ENCODE data around the gene EGFLAM. TPM values are rescaled to one million over a fixed set of nuclear protein-coding genes. Genes with fewer than 3 reads are reported as not detected.

The EGFLAM gene
- polyA plus RNA-seq, 1 experiment = 16.4 TPM

DNA sequence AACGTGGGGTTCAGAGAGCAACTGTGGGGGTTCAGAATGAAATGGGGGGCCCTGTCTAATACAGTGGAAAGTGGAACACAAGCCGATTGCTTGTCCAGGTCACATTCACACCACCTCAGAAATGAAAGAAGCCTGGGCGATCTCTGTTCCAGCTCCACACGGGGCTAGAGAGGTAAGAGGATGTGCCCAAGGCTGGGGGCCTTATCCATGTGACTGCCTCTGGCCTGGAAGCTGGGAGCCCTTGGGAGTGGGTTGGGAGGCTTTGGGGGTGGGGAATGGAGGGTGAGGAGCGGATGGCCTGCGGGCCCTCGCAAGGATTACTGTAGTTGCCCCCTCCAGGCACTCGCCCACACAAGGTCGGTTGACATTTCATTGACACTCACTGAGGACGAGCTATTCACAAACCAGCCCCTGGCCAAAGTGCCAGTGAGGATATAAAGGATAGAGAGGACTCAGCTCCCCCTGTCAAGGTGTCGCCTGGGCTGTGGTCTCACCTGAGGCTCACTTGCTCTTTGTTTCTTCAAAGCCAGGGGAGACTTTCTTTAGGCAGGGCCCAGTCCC, 211.4 kb downstream of the EGFLAM start:
- ChIA-PET CTCF (interaction anchor here (0.6 to 3.6 kb wide), 2 partner anchors 28 to 604 kb away, joined by 3 to 30 read pairs; no protein-coding TSS in a partner anchor), POLR2A (no interaction called here)
- DNase-seq (ENCODE audit: low read depth, low spot score) = no peak
- TF ChIP-seq, protein P1, sequence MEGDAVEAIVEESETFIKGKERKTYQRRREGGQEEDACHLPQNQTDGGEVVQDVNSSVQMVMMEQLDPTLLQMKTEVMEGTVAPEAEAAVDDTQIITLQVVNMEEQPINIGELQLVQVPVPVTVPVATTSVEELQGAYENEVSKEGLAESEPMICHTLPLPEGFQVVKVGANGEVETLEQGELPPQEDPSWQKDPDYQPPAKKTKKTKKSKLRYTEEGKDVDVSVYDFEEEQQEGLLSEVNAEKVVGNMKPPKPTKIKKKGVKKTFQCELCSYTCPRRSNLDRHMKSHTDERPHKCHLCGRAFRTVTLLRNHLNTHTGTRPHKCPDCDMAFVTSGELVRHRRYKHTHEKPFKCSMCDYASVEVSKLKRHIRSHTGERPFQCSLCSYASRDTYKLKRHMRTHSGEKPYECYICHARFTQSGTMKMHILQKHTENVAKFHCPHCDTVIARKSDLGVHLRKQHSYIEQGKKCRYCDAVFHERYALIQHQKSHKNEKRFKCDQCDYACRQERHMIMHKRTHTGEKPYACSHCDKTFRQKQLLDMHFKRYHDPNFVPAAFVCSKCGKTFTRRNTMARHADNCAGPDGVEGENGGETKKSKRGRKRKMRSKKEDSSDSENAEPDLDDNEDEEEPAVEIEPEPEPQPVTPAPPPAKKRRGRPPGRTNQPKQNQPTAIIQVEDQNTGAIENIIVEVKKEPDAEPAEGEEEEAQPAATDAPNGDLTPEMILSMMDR (IDR thresholded peaks at IDR 0.05; ENCODE audit: low read depth, low read length) = no peak
- no peak overlapping the region for H3K4me3 ChIP-seq (ENCODE audit: low read depth, low read length)
- peaks cover 3% of the 10 kb centered on the region; the same call in 1 of the 2 replicates for H3K9me3 ChIP-seq (ENCODE audit: control insufficient read depth, insufficient read depth, low read length)
- H3K27me3 ChIP-seq (ENCODE audit: control insufficient read depth, insufficient read depth, low read length) = no peaks in the 10 kb centered on the region
- no peak overlapping the region for H3K27ac ChIP-seq (ENCODE audit: low read depth, low read length)

DNA sequence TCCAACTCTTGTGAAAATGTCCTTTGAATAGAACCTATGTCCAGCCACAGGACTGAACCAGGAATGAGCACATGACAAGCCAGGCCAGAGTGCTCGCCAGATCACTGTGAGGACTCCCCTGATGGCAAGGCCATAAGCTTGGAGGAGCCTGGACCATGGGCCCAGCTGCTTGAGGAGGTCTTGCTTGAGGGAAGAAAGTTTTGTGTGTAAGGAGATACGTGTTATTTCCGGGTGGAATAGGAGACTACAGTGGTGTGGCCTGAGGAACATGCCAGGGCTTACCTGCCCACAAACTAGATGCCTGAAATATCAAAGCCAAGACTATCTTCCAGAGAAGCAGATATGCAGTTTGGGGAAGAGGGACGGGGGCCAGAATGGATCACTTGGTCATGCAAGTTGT, 213.3 kb downstream of the EGFLAM start:
- no peak overlapping the region for H3K4me3 ChIP-seq (ENCODE audit: low read depth, low read length)
- no peak for DNase-seq (ENCODE audit: low read depth, low spot score)
- ChIA-PET CTCF (interaction anchor here (1.3 kb wide), 1 partner anchor 51 kb away, joined by 4 read pairs; no protein-coding TSS in a partner anchor), POLR2A (no interaction called here)
- TF ChIP-seq, protein P1 (IDR thresholded peaks at IDR 0.05; ENCODE audit: low read depth, low read length) = no peak
- no peak overlapping the region for H3K27ac ChIP-seq (ENCODE audit: low read depth, low read length)
- no peaks in the 10 kb centered on the region for H3K27me3 ChIP-seq (ENCODE audit: control insufficient read depth, insufficient read depth, low read length)
- no peaks in the 10 kb centered on the region; the same call in 1 of the 2 replicates for H3K9me3 ChIP-seq (ENCODE audit: control insufficient read depth, insufficient read depth, low read length)

DNA sequence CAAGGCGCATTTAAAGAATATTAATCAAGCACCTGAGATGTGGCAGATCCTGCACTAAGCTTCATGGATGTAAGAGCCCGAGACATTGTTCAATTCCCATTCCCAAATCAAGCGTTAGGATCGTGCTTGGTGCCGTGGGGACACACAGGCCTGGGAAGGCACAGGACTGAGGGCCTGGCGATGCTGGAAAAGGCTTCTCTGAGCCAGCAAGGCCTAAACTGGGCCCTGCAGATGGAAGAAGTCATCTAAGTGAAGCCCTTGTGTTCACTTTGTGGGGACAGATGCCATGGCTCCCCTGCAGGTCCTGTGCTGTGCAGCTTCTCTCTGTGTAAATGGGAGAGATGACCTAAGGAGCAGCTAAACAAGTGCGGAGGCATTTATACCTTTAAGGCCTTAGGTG, 214.2 kb downstream of the EGFLAM start:
- POLR2A ChIA-PET = no interaction called here

DNA sequence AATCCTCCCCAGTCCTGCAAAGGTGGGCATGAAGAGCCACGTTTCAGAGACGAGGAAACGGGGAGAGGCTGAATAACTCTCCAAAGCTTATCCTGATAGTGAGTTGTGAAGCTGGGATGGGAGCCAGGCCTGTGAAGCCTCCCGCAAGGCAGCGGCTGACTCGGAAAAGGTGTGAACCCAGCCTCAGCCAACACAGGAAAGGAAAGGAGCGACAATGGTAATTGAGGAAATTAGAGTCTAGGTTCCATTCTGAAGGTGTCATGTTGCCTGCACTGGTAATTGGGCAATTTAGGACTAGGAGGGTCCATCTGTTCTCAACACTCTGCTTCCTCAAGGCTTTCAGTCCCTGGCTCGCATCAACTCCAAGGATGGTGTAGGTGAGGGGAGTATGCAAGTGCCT, 214.6 kb downstream of the EGFLAM start:
- TF ChIP-seq, protein P1 (IDR thresholded peaks at IDR 0.05; ENCODE audit: low read depth, low read length) = no peak
- no peak overlapping the region for H3K27ac ChIP-seq (ENCODE audit: low read depth, low read length)
- H3K4me3 ChIP-seq (ENCODE audit: low read depth, low read length) = no peak overlapping the region
- DNase-seq (ENCODE audit: low read depth, low spot score) = no peak
- ChIA-PET CTCF (interaction anchor here (1.3 kb wide), 1 partner anchor 52 kb away, joined by 4 read pairs; no protein-coding TSS in a partner anchor), POLR2A (no interaction called here)
- H3K9me3 ChIP-seq (ENCODE audit: control insufficient read depth, insufficient read depth, low read length) = no peaks in the 10 kb centered on the region
- no peaks in the 10 kb centered on the region for H3K27me3 ChIP-seq (ENCODE audit: control insufficient read depth, insufficient read depth, low read length)

More for the DNA sequence above, 214.2 kb downstream of the EGFLAM start:
- TF ChIP-seq, protein P1 (IDR thresholded peaks at IDR 0.05; ENCODE audit: low read depth, low read length) = no peak
- Histone ChIP-seq H3K4me3 (ENCODE audit: low read depth, low read length) (no peak overlapping the region), H3K9me3 (ENCODE audit: control insufficient read depth, insufficient read depth, low read length) (no peaks in the 10 kb centered on the region), H3K27ac (ENCODE audit: low read depth, low read length) (no peak overlapping the region), H3K27me3 (ENCODE audit: control insufficient read depth, insufficient read depth, low read length) (no peaks in the 10 kb centered on the region)
- DNase-seq (ENCODE audit: low read depth, low spot score) = no peak
- CTCF ChIA-PET = interaction anchor here (1.3 kb wide), 1 partner anchor 52 kb away, joined by 4 read pairs; no protein-coding TSS in a partner anchor

DNA sequence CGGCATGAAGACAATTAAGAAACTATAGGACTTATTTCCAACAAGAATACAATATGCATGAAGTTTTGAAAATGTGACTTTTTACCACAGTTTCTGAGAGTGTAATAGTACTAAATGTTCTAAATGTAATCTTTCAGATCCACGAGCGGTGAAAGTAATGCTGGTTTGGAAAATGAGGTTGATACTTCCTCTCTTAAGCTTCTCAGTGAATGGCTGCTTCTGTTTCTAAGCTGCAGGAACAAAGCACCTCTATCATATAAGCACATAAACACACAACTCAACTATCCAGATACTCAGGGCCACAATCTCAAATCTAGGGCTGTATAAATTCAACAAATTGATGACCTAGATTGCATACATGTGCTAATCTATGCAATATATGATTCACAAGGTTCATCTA, 219.8 kb downstream of the EGFLAM start:
- POLR2A ChIA-PET = no interaction called here
- Histone ChIP-seq H3K9me3 (ENCODE audit: control insufficient read depth, insufficient read depth, low read length) (no peaks in the 10 kb centered on the region), H3K27me3 (ENCODE audit: control insufficient read depth, insufficient read depth, low read length) (no peaks in the 10 kb centered on the region), H3K4me3 (ENCODE audit: low read depth, low read length) (no peak overlapping the region), H3K27ac (ENCODE audit: low read depth, low read length) (no peak overlapping the region)
- CTCF ChIA-PET = interaction anchor here (1.9 to 6.4 kb wide), 2 partner anchors 37 to 331 kb away, joined by 5 to 44 read pairs; no protein-coding TSS in a partner anchor
- DNase-seq (ENCODE audit: low read depth, low spot score) = no peak
- TF ChIP-seq, protein P1 (IDR thresholded peaks at IDR 0.05; ENCODE audit: low read depth, low read length) = no peak

All from AG04450 (cell line).